NCI-H446 treated with DMSO at 0.1 percent for 48 hours (cell line): ENCODE data around the gene GNAI2.

Source experiments
- DNase-seq: peaks from one replicate; lab custom pipeline; 2025; lab: John Stamatoyannopoulos, UW

GNAI2 gene

GRCh38 chr3:50297896-50298725, 62.1 kb downstream of the GNAI2 start:
- no peak for DNase-seq

GRCh38 chr3:50298836-50299637, 63.0 kb downstream of the GNAI2 start, which contains the start of the genes HYAL3 and NAA80:
HYAL3 (minus strand) TSS chr3:50299405; CDS start chr3:50295602, 3,803 bp downstream.
NAA80 (minus strand) TSS chr3:50299405; CDS start chr3:50297463, 1,942 bp downstream.
- DNase-seq, result peak; percentile 96

- DNase-seq, result no peak
Observed at GRCh38 chr3:50299638-50299928, 63.6 kb downstream of the GNAI2 start.

GRCh38 chr3:50299929-50300680, 64.1 kb downstream of the GNAI2 start:
- DNase-seq, result peak; percentile 18

- no peak for DNase-seq
Observed at GRCh38 chr3:50300681-50301254, 64.8 kb downstream of the GNAI2 start.

GRCh38 chr3:50302095-50303012, 66.3 kb downstream of the GNAI2 start:
- no peak for DNase-seq

- DNase-seq, result no peak
Observed at GRCh38 chr3:50303013-50303815, 67.2 kb downstream of the GNAI2 start, which contains the start of gene HYAL1. HYAL1 (minus strand) TSS chr3:50303574; CDS start chr3:50302956, 618 bp downstream.

GRCh38 chr3:50304601-50305000, 68.6 kb downstream of the GNAI2 start:
- no peak for DNase-seq
